CD4-positive, alpha-beta T cell treated with Interleukin-1 beta for 1 hour (primary cell): ENCODE results near the gene C11orf86.
"Not testable (repeated sequence)": the region's sequence is repeated elsewhere in the genome, so short reads cannot be mapped to it uniquely, and the experiment has no call there.

ENCODE experiments used
- DNase-seq, 2 donors: peaks; one replicate each; pipeline ENCODE4 v3.0.0-alpha.2; 2020 to 2022

Gene C11orf86

GRCh38 chr11:66974724-66975404 is at the start of gene C11orf86:
Gene C11orf86 (plus strand): TSS chr11:66975304. CDS start chr11:66975363, 59 bp downstream.
- no peak for DNase-seq

- DNase-seq, result no peak
These were observed 45.4 kb upstream of the C11orf86 start for GRCh38 chr11:66929753-66930152.

- DNase-seq, result no peak
These were observed 42.6 kb upstream of the C11orf86 start for GRCh38 chr11:66932543-66932942.

GRCh38 chr11:66933531-66933930 is 41.6 kb upstream of the C11orf86 start:
- no peak for DNase-seq

GRCh38 chr11:66934950-66935779 is 39.9 kb upstream of the C11orf86 start:
- no peak for DNase-seq

GRCh38 chr11:66936311-66936711 is 38.8 kb upstream of the C11orf86 start:
- no peak for DNase-seq

- DNase-seq, result no peak
These were observed 37.8 kb upstream of the C11orf86 start for GRCh38 chr11:66937193-66937733.

- no peak for DNase-seq
These were observed 36.4 kb upstream of the C11orf86 start for GRCh38 chr11:66938582-66939135.

- DNase-seq, result no peak
These were observed 25.0 kb upstream of the C11orf86 start for GRCh38 chr11:66950112-66950535.

GRCh38 chr11:66951135-66951534 is 24.0 kb upstream of the C11orf86 start:
- no peak for DNase-seq

GRCh38 chr11:66951927-66952337 is 23.2 kb upstream of the C11orf86 start:
- no peak for DNase-seq

- no peak for DNase-seq
These were observed 21.8 kb upstream of the C11orf86 start for GRCh38 chr11:66953081-66953833.

GRCh38 chr11:66956689-66957290 is 18.3 kb upstream of the C11orf86 start:
- no peak for DNase-seq

GRCh38 chr11:66957971-66958231 is 17.2 kb upstream of the C11orf86 start:
- no peak for DNase-seq

GRCh38 chr11:66958232-66958955 is 16.7 kb upstream of the C11orf86 start, which contains the start of gene PC:
Gene PC (minus strand): TSS chr11:66958383. CDS start chr11:66872159, 86,224 bp downstream.
- peak; percentile 99 for DNase-seq

GRCh38 chr11:66958956-66959274 is 16.2 kb upstream of the C11orf86 start:
- DNase-seq, result no peak

- not testable (repeated sequence) for DNase-seq
These were observed 13.4 kb upstream of the C11orf86 start for GRCh38 chr11:66961691-66962213.

GRCh38 chr11:66962247-66962646 is 12.9 kb upstream of the C11orf86 start:
- no peak for DNase-seq

- DNase-seq, result no peak
These were observed 12.3 kb upstream of the C11orf86 start for GRCh38 chr11:66962801-66963200.

GRCh38 chr11:66964495-66964894 is 10.6 kb upstream of the C11orf86 start:
- DNase-seq, result no peak

- DNase-seq, result no peak
These were observed 8.8 kb upstream of the C11orf86 start for GRCh38 chr11:66966351-66966750.
